MCF 10A (cell line): Measurements from ENCODE around the gene SLIT3. TPM values are rescaled to one million over a fixed set of nuclear protein-coding genes. Genes with fewer than 3 reads are reported as not detected.

Experiments
- BruUV-seq: library from RNA; stranded (reverse); fragments of 400-500 nt; replicated peaks from 2 replicates; lab custom pipeline; 2021; lab: Mats Ljungman, UMichigan
- CTCF ChIA-PET: fragments of 300-600 bp; sonication (Branson Sonifier 250); formaldehyde crosslinking; extraction: SDS; loops from one replicate; lab custom pipeline; 2021; ENCODE audit warnings: antibody characterized with exemption, inconsistent platforms; lab: Yijun Ruan, JAX
- POLR2A ChIA-PET: fragments of 300-600, 350-650 bp; sonication (Branson Sonifier 250); formaldehyde crosslinking; extraction: SDS; loops from one replicate; lab custom pipeline; 2020; ENCODE audit warnings: antibody characterized with exemption, inconsistent platforms; lab: Yijun Ruan, JAX
- DNase-seq: peaks from one replicate; pipeline ENCODE4 v3.0.0-alpha.2; 2018; ENCODE audit not compliant: unreplicated experiment
- H3K27ac Mint-ChIP-seq: one replicate; pipeline ENCODE4 v1.8.0; 2022; ENCODE audit warnings: mild to moderate bottlenecking, low read depth, mixed read lengths; ENCODE audit not compliant: unreplicated experiment
- H3K27me3 Mint-ChIP-seq: one replicate; pipeline ENCODE4 v1.8.0; 2022; ENCODE audit warnings: mixed read lengths; ENCODE audit not compliant: insufficient read depth, unreplicated experiment
- H3K36me3 Mint-ChIP-seq: one replicate; pipeline ENCODE4 v1.8.0; 2022; ENCODE audit warnings: mild to moderate bottlenecking, moderate library complexity, mixed read lengths; ENCODE audit not compliant: insufficient read depth, unreplicated experiment
- H3K4me1 Mint-ChIP-seq: one replicate; pipeline ENCODE4 v1.8.0; 2022; ENCODE audit warnings: mixed read lengths; ENCODE audit not compliant: insufficient read depth, unreplicated experiment
- H3K4me3 Mint-ChIP-seq: one replicate; pipeline ENCODE4 v1.8.0; 2022; ENCODE audit warnings: mild to moderate bottlenecking, moderate library complexity, mixed read lengths; ENCODE audit not compliant: unreplicated experiment
- H3K9me3 Mint-ChIP-seq: one replicate; pipeline ENCODE4 v1.8.0; 2022; ENCODE audit warnings: mixed read lengths; ENCODE audit not compliant: unreplicated experiment
- intact Hi-C: fragments of 100-400 bp; cut with micrococcal nuclease; formaldehyde crosslinking; loops from 2 replicates; pipeline ENCODE4 v1.14.1; 2022
- total RNA-seq: library from RNA; stranded (reverse); gene quantifications from 2 replicates; pipeline ENCODE4 v1.2.3, GENCODE V29; 2022
- TF ChIP-seq, protein P1 (sequence below): fragments of 200-600 bp; IDR thresholded peaks from one replicate; pipeline ENCODE4 v1.8.0; 2022; ENCODE audit warnings: antibody characterized with exemption, mild to moderate bottlenecking; ENCODE audit not compliant: unreplicated experiment

The SLIT3 gene
- total RNA-seq, 1 experiment from 2014 or later: 0.89 TPM

- intact Hi-C loops: no loop called here
- DNase-seq: no peak
- Mint-ChIP-seq H3K36me3 (no peaks in the 10 kb centered on the region), H3K9me3 (no peaks in the 10 kb centered on the region), H3K4me1 (no peaks in the 10 kb centered on the region), H3K4me3 (no peak overlapping the region), H3K27me3 (peaks cover 3% of the 10 kb centered on the region), H3K27ac (no peak overlapping the region)
- POLR2A ChIA-PET: no interaction called here
- no TSS peak for BruUV-seq
- CTCF ChIA-PET: interaction anchor here (1.0 kb wide), 1 partner anchor 8 kb away, joined by 3 read pairs; no protein-coding TSS in a partner anchor
- TF ChIP-seq, protein P1, sequence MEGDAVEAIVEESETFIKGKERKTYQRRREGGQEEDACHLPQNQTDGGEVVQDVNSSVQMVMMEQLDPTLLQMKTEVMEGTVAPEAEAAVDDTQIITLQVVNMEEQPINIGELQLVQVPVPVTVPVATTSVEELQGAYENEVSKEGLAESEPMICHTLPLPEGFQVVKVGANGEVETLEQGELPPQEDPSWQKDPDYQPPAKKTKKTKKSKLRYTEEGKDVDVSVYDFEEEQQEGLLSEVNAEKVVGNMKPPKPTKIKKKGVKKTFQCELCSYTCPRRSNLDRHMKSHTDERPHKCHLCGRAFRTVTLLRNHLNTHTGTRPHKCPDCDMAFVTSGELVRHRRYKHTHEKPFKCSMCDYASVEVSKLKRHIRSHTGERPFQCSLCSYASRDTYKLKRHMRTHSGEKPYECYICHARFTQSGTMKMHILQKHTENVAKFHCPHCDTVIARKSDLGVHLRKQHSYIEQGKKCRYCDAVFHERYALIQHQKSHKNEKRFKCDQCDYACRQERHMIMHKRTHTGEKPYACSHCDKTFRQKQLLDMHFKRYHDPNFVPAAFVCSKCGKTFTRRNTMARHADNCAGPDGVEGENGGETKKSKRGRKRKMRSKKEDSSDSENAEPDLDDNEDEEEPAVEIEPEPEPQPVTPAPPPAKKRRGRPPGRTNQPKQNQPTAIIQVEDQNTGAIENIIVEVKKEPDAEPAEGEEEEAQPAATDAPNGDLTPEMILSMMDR: no peak
Observed at GRCh38 chr5:168736281-168736831, 564.6 kb downstream of the SLIT3 start.

- no peaks in the 10 kb centered on the region for H3K9me3 Mint-ChIP-seq
Observed at GRCh38 chr5:168734620-168735300, 566.2 kb downstream of the SLIT3 start.

GRCh38 chr5:168734119-168734518 is 566.8 kb downstream of the SLIT3 start:
- intact Hi-C loops: no loop called here
- Mint-ChIP-seq H3K4me3 (no peak overlapping the region), H3K36me3 (no peaks in the 10 kb centered on the region), H3K27me3 (peaks cover 25% of the 10 kb centered on the region), H3K9me3 (no peaks in the 10 kb centered on the region), H3K27ac (no peak overlapping the region), H3K4me1 (no peaks in the 10 kb centered on the region)
- CTCF ChIA-PET: no interaction called here
- POLR2A ChIA-PET: no interaction called here
- TF ChIP-seq, protein P1: no peak
- BruUV-seq: no TSS peak
- DNase-seq: no peak

More at GRCh38 chr5:168734620-168735300, 566.2 kb downstream of the SLIT3 start:
- H3K36me3 Mint-ChIP-seq: no peaks in the 10 kb centered on the region
- BruUV-seq: no TSS peak
- intact Hi-C loops: no loop called here
- DNase-seq: no peak
- H3K27ac Mint-ChIP-seq: no peak overlapping the region
- TF ChIP-seq, protein P1: no peak
- ChIA-PET CTCF (interaction anchor here (1.0 kb wide), 1 partner anchor 9 kb away, joined by 3 read pairs; no protein-coding TSS in a partner anchor), POLR2A (no interaction called here)
- H3K4me1 Mint-ChIP-seq: no peaks in the 10 kb centered on the region
- no peak overlapping the region for H3K4me3 Mint-ChIP-seq
- peaks cover 19% of the 10 kb centered on the region for H3K27me3 Mint-ChIP-seq

- intact Hi-C loops: no loop called here
- H3K4me1 Mint-ChIP-seq: no peaks in the 10 kb centered on the region
- no peak overlapping the region for H3K4me3 Mint-ChIP-seq
- no TSS peak for BruUV-seq
- DNase-seq: no peak
- no peaks in the 10 kb centered on the region for H3K36me3 Mint-ChIP-seq
- TF ChIP-seq, protein P1: no peak
- CTCF ChIA-PET: interaction anchor here (0.7 to 1.4 kb wide), 2 partner anchors 11 to 1247 kb away, joined by 3 to 4 read pairs; no protein-coding TSS in a partner anchor
- no peak overlapping the region for H3K27ac Mint-ChIP-seq
- H3K9me3 Mint-ChIP-seq: no peaks in the 10 kb centered on the region
- POLR2A ChIA-PET: no interaction called here
- H3K27me3 Mint-ChIP-seq: peaks cover 27% of the 10 kb centered on the region
Observed at GRCh38 chr5:168728546-168729211, 572.3 kb downstream of the SLIT3 start.
